ENCODE data around the gene INHBB. TPM values are rescaled to one million over a fixed set of nuclear protein-coding genes. Genes with fewer than 3 reads are reported as not detected.

Gene INHBB
- total RNA-seq, 6 experiments from 2014 or later = 0.37 to 15.9 (median 9.6) TPM

DNA sequence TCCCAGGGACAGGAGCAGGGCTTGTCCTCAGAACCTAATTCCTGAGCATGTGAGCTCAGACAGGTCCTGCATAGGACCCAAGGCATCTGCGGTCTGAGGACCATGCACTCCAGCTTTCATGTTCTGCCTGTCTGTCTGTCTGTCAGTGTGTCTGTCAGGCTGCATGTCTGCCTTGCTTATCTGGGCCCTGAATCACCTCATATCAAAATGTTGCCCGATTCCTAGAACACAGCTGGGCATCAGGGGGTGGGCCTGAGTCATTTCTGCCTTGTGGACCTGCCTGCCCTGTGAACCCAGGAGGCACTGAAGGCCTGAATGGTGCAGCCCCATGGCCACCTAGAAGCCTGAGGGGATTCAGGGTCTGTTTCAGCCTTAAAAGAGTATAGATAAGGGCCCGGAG is 22.1 kb downstream of the INHBB start:
- H3K4me3 ChIP-seq = no peak overlapping the region
- H3K27me3 ChIP-seq = no peaks in the 10 kb centered on the region
- no peaks in the 10 kb centered on the region for H3K9me3 ChIP-seq
- no CpG with 5 or more reads among the region's 3 CpGs for WGBS (ENCODE audit: insufficient coverage, low coverage, low lambda C conversion rate, missing lambda C conversion rate)
- H3K36me3 ChIP-seq = no peaks in the 10 kb centered on the region
- TF ChIP-seq, protein P1, sequence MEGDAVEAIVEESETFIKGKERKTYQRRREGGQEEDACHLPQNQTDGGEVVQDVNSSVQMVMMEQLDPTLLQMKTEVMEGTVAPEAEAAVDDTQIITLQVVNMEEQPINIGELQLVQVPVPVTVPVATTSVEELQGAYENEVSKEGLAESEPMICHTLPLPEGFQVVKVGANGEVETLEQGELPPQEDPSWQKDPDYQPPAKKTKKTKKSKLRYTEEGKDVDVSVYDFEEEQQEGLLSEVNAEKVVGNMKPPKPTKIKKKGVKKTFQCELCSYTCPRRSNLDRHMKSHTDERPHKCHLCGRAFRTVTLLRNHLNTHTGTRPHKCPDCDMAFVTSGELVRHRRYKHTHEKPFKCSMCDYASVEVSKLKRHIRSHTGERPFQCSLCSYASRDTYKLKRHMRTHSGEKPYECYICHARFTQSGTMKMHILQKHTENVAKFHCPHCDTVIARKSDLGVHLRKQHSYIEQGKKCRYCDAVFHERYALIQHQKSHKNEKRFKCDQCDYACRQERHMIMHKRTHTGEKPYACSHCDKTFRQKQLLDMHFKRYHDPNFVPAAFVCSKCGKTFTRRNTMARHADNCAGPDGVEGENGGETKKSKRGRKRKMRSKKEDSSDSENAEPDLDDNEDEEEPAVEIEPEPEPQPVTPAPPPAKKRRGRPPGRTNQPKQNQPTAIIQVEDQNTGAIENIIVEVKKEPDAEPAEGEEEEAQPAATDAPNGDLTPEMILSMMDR (IDR thresholded peaks at IDR 0.05) = no peak
- ATAC-seq (no peak), DNase-seq (no peak)
- no peaks in the 10 kb centered on the region for H3K4me1 ChIP-seq
- no peak overlapping the region for H3K27ac ChIP-seq
- intact Hi-C loops (cut with DNase I) = no loop called here

DNA sequence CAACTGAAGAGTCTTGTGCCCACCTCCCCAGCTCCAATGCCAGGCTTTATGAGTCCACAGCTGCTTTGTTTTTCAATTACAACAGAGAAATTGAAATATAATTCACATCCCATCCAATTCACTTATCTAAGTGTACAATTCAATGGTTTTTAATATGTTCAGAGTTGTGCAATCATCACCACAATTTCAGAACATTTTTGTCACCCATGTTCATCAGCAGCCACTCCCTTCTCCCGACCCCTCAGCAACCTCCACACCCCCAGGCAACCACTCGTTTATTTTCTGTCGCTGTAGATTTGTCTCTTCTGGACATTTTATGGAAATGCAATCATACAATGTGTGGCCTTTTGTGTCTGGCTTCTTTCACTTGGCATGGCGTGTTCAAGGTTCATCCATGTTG is 23.3 kb downstream of the INHBB start:
- Histone ChIP-seq H3K4me3 (no peak overlapping the region), H3K9me3 (no peaks in the 10 kb centered on the region), H3K27me3 (no peaks in the 10 kb centered on the region), H3K4me1 (no peaks in the 10 kb centered on the region), H3K36me3 (no peaks in the 10 kb centered on the region), H3K27ac (no peak overlapping the region)
- ATAC-seq (no peak), DNase-seq (no peak)
- no peak for TF ChIP-seq POLR2A (IDR thresholded peaks at IDR 0.05)
- TF ChIP-seq, protein P1 (IDR thresholded peaks at IDR 0.05) = no peak
- 90% methylated on average over 4 of the region's 4 CpGs for WGBS (ENCODE audit: insufficient coverage, low coverage, low lambda C conversion rate, missing lambda C conversion rate)
- intact Hi-C loops (cut with DNase I) = no loop called here

- peak in 2 of 4 donors; percentile 18 to 75 for ATAC-seq
- DNase-seq = peak in 1 of 3 donors; percentile 51
- Histone ChIP-seq H3K4me3 (no peak overlapping the region), H3K4me1 (no peaks in the 10 kb centered on the region), H3K27ac (no peak overlapping the region), H3K36me3 (no peaks in the 10 kb centered on the region), H3K27me3 (no peaks in the 10 kb centered on the region), H3K9me3 (no peaks in the 10 kb centered on the region)
- WGBS (ENCODE audit: insufficient coverage, low coverage, low lambda C conversion rate, missing lambda C conversion rate) = 51% methylated on average over 11 of the region's 16 CpGs
- TF ChIP-seq, protein P1 (IDR thresholded peaks at IDR 0.05) = no peak
- TF ChIP-seq POLR2A (IDR thresholded peaks at IDR 0.05) = no peak
- intact Hi-C loops (cut with DNase I) = no loop called here
These were observed 26.2 kb downstream of the INHBB start for GRCh38 chr2:120371969-120372625.

- DNase-seq = no peak
- Histone ChIP-seq H3K4me3 (no peak overlapping the region), H3K4me1 (no peaks in the 10 kb centered on the region), H3K9me3 (no peaks in the 10 kb centered on the region), H3K27me3 (no peaks in the 10 kb centered on the region), H3K36me3 (no peaks in the 10 kb centered on the region), H3K27ac (no peak overlapping the region)
- no peak for ATAC-seq
- intact Hi-C loops (cut with DNase I) = no loop called here
- TF ChIP-seq, protein P1 (IDR thresholded peaks at IDR 0.05) = no peak
- no peak for TF ChIP-seq POLR2A (IDR thresholded peaks at IDR 0.05)
- WGBS (ENCODE audit: insufficient coverage, low coverage, low lambda C conversion rate, missing lambda C conversion rate) = 51% methylated on average over 2 of the region's 4 CpGs
These were observed 26.9 kb downstream of the INHBB start for GRCh38 chr2:120372816-120373215.

Measured in right lobe of liver (tissue), 6 donors.